NCI-H2196 treated with DMSO at 0.1 percent for 48 hours (cell line): Measurements from ENCODE around the gene HAUS3.

ENCODE experiments used
- DNase-seq: peaks from one replicate; lab custom pipeline; 2025; ENCODE audit not compliant: unreplicated experiment; lab: John Stamatoyannopoulos, UW

HAUS3 gene

GRCh38 chr4:2264481-2265041 is 22.6 kb upstream of the HAUS3 start:
- DNase-seq, result no peak

GRCh38 chr4:2263926-2264321 is 22.0 kb upstream of the HAUS3 start:
- peak; percentile 55 for DNase-seq

- no peak for DNase-seq
These were observed 21.0 kb upstream of the HAUS3 start for GRCh38 chr4:2262944-2263250.

DNA sequence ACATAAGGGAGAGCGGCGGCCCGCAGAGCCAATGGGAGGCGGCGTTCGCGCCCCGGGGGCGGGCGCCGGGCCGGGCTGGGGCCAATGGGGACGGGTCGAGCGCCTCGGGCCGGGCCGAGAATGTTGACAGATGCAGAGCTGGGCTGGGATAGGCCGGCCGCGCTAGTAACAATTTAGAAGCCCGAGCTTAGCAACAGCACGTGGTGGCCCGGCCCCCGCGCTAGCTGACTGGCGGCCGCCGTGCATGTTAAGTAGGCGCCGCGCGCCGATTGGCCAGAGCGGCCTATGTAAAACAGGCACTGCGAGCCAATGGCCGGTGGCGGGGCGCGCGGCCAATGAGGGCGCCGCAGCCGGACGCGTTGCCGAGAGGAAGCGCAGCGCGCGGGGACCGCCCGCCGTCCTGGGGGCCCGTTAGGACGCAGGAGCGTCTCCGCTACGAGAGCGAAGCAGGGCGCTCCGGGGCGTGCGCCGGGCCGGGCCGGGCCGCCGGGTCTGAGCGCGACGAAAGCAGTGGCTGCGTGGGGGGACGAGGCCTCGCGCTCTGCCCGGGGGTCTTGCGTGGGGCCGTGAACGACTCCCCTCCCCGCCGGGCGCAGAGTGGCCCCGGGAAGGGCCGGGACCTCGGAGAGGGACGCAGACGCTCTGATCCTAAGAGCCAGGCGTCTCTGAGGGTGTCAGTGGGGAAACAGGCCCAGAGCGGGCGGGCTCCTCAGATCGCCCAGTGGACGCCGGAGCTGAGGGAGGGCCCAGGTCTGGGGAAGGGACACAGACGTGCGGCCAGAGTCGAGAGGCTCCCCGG is 20.4 kb upstream of the HAUS3 start:
- DNase-seq, result peak; percentile 99

GRCh38 chr4:2261853-2262144 is 19.9 kb upstream of the HAUS3 start, which contains the start of gene MXD4:
MXD4 (minus strand) TSS chr4:2262109; CDS start chr4:2261980, 129 bp downstream.
- no peak for DNase-seq

DNA sequence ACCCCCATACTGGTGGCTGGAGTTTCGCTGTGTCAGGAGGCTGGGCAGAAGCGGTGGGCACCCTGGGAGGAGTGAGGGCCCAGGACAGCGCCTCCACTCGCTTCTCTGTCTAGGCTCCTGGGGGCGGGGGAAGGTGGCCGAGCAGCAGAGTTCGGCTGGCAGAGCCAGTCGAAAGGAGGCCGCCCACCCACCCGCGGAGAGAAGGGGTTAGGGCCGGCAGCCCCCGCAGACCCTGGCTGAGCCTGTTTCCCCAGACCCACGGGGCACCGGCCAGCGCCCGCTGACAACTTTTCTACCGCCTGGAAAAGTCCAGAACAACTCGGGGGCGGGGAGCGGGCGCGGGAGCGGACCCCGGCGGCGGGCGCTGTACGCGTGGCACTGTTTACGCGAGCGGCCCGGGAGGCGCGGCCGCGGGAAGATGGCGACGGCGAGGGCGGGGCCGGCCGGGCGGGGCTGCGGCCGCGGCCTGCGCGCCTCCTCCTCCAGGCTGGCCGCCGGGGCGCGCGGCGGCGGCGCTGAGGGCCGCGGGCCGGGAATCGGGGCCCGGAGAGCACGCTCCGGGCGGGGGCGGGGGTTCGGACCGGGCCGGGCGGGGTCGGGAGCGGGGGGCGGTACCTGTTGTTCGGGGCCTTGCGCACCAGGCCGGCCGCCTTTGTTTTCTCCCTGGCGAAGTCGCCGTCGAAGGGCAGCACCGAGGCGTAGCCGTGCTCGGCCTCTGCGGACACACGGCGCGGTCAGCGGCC is 19.4 kb upstream of the HAUS3 start:
- no peak for DNase-seq

DNA sequence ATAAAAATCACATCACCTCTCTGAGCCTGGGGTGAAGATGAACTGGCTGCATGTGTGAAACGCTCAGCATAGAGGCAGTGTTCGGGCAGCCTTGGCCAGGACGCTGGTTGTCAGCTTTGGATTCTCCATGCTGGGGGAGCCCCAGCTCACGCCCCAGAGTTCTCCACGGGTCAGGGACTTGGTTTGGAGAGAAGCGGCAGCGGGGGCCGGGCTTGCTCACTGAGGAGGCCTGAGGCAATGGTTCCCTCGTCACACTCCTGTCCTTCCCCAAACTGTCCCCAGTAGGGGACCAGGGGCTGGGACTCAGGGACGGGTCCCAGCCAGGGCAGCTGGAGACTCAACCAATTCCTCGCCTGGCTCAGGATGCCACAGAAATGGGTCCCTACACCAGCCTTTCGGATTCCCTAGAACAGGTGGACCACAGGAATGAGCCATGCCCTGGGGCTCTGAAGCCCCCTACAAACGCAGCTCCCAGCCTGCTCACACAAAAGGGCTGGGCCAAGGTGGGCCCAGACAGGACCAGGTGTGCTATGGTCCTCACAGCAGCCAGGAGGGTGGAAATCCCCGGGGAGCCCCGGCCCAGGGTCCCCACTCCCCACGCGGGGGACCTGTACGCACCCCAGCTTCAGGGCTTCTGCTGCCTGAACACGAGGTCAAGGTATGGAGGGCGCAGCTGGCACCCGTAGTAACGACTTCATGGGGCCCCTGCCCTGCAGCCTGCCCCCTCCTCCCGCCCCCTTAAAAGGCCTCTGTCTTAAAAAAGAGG is 18.6 kb upstream of the HAUS3 start:
- DNase-seq, result no peak

DNA sequence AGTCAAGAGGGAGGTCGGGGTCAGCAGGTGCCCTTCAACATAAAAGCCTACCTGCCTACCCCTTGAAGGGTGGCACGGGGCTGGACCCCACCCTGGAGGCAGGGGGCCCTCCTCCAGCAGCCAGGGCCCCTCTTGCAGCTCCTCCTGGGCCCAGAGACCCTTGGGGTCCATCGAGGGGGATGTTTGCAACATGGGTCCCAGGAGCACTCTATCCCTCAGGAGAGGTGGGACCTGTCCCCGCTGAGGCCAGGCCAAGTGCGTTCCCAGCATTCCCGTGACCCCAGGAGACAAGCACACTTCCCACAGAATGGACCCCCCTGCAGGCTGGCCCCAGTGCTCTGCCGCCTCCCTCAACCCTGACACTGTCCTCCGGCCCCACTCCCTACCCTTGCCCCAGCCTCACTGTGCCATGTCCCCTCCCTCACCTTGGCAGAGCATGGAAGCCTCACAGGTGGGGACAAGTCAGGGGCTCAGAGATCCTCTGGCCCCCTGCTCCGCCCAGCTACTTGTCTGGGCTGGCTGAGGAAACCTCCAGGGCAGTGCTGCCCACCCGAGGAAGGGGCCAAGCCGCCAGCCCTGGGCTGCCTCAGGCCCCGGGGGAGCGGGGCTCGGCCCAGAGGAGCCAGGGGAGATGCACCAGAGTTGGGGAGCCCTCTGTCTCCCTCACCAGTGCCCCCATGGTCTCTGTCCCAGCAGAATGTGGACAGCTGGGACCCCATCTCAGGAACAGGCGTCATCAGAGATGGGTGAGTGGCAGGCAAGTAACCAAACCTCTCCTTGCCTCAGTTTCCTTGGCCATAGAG is 17.8 kb upstream of the HAUS3 start:
- no peak for DNase-seq

DNA sequence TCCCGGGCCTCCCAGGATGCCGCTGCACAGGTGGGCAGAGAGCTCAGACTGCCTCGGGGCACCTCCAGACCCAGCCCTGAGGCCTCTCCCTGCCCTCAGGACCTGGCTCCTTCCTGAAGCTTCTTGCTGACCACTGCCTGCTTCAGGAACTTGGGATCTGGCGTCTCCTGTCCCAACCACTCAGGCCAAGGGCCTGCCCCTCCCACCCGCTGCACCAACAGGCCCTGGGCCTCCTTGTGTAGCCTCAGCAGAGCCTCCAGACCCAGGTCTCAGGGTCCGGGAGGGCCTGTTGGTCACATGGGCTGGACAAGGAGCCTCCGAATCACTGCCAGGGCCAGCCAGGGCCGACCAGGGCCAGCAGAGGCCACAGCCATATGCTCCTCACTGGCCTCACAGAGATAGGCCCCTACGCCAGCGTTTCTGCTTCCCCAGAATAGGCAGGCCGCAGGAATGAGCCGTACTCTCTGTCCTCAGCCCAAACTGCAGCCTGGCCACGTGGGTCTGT is 17.2 kb upstream of the HAUS3 start:
- no peak for DNase-seq

- no peak for DNase-seq
These were observed 16.4 kb upstream of the HAUS3 start for GRCh38 chr4:2258091-2259035.

DNA sequence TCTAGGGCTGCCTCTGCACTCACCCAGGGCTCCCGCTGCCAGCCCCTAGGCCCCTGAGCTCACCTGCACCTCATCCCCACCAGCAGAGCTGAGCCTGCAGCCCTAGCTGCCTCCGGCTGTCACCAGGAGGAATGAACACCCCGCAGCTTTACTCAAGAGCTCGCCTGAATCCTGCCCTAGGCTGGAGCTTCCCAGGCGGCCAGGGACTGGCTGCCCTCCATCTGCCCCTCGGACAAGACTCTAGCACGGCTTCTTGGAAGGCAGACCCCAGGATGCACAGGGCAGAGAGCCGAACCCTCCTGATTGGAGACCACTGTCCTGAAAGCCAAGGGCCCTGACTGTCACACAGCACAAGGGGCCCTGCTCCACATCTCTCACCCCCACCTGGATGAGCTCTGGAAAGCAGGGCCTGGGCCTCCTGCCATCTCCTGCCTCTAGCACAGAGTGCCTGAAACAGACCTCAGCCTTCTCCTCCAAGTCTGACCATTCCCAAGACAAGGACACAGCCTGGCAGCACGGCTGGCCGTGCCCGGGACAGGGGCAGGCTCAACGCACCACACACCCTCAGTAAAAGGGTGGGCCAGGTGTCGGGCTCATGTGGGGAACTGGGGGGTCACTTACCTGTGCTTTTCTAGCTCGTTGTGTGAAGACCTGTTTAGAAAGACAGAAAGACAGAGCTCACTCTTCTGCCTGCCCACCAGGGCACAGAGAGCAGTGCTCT is 15.6 kb upstream of the HAUS3 start:
- no peak for DNase-seq

GRCh38 chr4:2256781-2257191 is 14.9 kb upstream of the HAUS3 start:
- DNase-seq, result no peak

GRCh38 chr4:2256156-2256731 is 14.3 kb upstream of the HAUS3 start:
- DNase-seq, result no peak

GRCh38 chr4:2255501-2256155 is 13.7 kb upstream of the HAUS3 start:
- no peak for DNase-seq

DNA sequence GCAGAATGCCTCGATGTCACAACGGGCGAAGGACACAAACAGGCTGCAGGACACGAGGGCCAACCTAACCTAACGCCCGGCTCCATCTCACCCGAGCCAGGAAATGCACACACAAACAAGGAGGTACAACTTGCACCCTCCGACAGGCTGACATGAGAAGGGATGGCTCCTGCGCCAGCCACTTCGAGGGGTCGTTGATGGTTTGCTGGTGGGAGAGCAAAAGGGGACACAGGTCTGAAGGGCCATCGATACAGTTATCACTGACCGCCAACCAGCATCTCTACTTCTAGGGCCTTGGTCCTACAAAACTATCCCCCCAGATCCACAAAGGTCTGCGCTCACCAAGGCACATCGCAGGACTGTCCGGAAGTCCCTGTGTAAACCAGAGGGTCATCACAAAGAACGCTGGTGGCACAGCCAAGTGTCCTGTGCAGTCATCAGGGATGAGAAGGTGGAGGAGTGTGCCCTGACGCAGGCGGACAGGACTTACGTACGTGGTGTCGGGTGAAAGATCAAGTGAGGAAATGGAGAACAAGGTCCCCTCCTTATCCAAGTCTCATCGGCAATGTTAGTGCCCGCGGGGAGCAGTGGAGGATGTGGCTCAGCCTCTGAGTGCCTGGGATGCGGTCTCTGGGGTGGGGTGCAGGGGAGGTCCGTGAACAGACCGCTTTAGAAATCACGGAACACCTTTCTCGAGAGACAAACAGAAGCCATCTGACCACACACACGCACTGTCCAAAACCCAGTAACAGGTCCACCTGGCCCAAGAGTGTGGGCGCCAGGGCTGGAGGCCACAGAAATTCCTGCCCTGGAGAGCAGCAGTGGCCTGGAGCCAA is 13.0 kb upstream of the HAUS3 start:
- no peak for DNase-seq

DNA sequence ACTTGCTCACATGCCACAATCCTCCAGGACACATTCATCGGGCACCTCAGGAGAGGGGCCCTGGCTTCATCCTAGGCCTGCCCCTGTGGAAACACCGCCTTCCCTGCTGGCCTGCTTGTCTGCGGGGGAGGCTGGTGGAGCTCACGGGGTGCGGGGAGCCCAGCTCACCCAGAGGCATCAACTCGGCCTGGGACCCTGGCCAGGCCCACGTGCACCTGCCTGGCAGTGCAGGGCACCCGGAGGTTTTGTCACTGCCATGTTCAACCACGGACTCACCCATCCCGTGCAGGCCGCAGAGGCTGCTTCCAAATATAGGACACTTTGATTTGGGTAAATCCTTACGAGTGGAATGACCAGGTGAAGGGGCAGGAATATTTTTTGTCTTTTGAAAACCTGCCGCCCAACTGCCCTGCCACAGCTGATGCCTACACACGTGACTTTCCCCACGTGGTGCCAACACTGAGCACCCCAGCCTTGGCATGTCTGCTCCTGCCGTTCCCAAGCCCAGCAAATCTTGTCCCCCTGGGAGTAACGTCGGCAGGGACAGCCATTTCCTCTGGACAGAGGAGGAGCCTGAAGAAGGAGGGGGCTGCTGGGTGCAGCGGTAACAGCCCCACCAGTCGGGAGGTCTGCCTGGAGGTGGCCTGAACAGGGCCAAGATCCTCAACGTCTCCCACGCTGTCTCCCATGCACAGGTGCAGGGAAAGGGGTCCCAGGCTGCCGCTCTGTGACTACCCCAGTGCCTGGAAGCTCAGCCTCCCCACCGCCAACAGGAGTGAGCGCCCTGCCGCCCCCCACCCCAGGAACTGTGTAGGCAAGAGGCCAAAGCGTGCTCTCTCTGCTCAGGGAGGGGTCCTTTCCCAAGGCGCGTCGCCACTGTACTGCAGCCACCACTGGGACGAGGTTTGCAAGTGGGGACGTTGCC is 11.5 kb upstream of the HAUS3 start:
- DNase-seq, result no peak
